Ovary (tissue), 9 donors: ENCODE data around the gene TCFL5. TPM values are rescaled to one million over a fixed set of nuclear protein-coding genes. Genes with fewer than 3 reads are reported as not detected.

Experiments used
- DNase-seq, 5 donors: peaks; one replicate each; pipeline ENCODE4 v3.0.0-alpha.2; 2019 to 2020
- H3K27ac ChIP-seq, 2 donors: fragments of 200-600 bp; one replicate each; pipeline versions ENCODE4 v1.5.1 to v1.8.0; 2019 to 2022
- H3K27me3 ChIP-seq: fragments of 200-600 bp; one replicate; pipeline ENCODE4 v1.8.0; 2022
- H3K36me3 ChIP-seq: fragments of 200-600 bp; sonication (generic); one replicate; pipeline ENCODE4 v1.5.1; 2019
- H3K4me1 ChIP-seq: one replicate; pipeline ENCODE4 v1.8.1; 2013; ENCODE audit warnings: mild to moderate bottlenecking, moderate library complexity; ENCODE audit not compliant: insufficient read depth
- H3K4me3 ChIP-seq: fragments of 200-600 bp; sonication (generic); one replicate; pipeline ENCODE4 v1.5.1; 2017
- H3K9me3 ChIP-seq, 2 donors: fragments of 200-600 bp in 1 of 2; sonication (generic) in 1 of 2; one replicate each; pipeline versions ENCODE4 v1.5.1 to v1.8.1; 2013 to 2019; ENCODE audit warnings: mild to moderate bottlenecking in 1 of 2, moderate library complexity in 1 of 2
- EP300 ChIP-seq: sonication (generic); formaldehyde crosslinking; IDR thresholded peaks from one replicate; pipeline ENCODE4 v1.6.1; 2017; ENCODE audit warnings: antibody characterized with exemption
- POLR2A ChIP-seq: fragments of 450-650 bp; IDR thresholded peaks from one replicate; pipeline ENCODE4 v1.6.1; 2017; ENCODE audit warnings: antibody characterized with exemption, mild to moderate bottlenecking, moderate library complexity
- WGBS, 3 donors: extraction: QIAGEN DNeasy Blood & Tissue Kit in 1 of 3; methylation state at CpG; one replicate each; pipeline versions ENCODE4 v1.1.5 to v1.1.7; 2013 to 2017; 5-methylcytosine and 5-hydroxymethylcytosine counted together
- intact Hi-C, 4 donors: fragments of 100-400 bp; cut with DNase I; formaldehyde crosslinking; loops; one replicate each; pipeline versions ENCODE4 v1.11.0 to v1.15.1; 2022 to 2023
- polyA plus RNA-seq, 2 donors: library from polyadenylated mRNA; stranded (reverse); fragments of 200-250 nt in 1 of 2; fragments of 350-450 nt in 1 of 2; fragmentation: Illumina TruSeq in 1 of 2; extraction: RNeasy Lipid Tissue Mini Kit (QIAGEN cat#74804) in 1 of 2; gene quantifications; one replicate each; pipeline ENCODE4 v1.2.3, GENCODE V29; 2013 to 2014
- total RNA-seq, 7 donors: library from RNA; depleted of rRNA in 2 of 7; stranded (reverse); fragments of >200 nt in 2 of 7; fragmentation: NEBNext Ultra II Directional in 3 of 7; extraction: Animal tissue kit (Norgen Biotek cat#: 25700) in 3 of 7; gene quantifications; one replicate each; pipeline versions ENCODE4 v1.1.0 to v1.2.4, GENCODE V29; 2016 to 2023
- TF ChIP-seq, protein P1 (sequence below), 3 donors: fragments of 450-650 bp in 2 of 3; fragments of 200-600 bp in 1 of 3; IDR thresholded peaks; one replicate each; pipeline versions ENCODE4 v1.5.1 to v1.8.0; 2016 to 2022; ENCODE audit warnings: antibody characterized with exemption in 3 of 3, mild to moderate bottlenecking in 1 of 3
- donor health status: DM: no; HTN: no; CAD: no; lungs with moderate emphysema.
- donor health status: DM: no; HTN: no; CAD: no.
- donor health status: Bipolar disorder and iron deficiency.
- donor health status: DM: yes; HTN: yes; CAD: no.
- donor health status: DM: no; HTN: no; CAD: no.
- donor health status: DM: yes; HTN: yes; CAD: no.

The TCFL5 gene
- total and polyA plus RNA-seq, 9 donors, result 8.1 to 17.9 (median 12.3) TPM

GRCh38 chr20:62804021-62804626 lies 57.5 kb downstream of the TCFL5 start:
- DNase-seq, result peak in 2 of 5 donors; percentile 55 to 64
- H3K9me3 ChIP-seq, result no peaks in the 10 kb centered on the region
- TF ChIP-seq, protein P1, sequence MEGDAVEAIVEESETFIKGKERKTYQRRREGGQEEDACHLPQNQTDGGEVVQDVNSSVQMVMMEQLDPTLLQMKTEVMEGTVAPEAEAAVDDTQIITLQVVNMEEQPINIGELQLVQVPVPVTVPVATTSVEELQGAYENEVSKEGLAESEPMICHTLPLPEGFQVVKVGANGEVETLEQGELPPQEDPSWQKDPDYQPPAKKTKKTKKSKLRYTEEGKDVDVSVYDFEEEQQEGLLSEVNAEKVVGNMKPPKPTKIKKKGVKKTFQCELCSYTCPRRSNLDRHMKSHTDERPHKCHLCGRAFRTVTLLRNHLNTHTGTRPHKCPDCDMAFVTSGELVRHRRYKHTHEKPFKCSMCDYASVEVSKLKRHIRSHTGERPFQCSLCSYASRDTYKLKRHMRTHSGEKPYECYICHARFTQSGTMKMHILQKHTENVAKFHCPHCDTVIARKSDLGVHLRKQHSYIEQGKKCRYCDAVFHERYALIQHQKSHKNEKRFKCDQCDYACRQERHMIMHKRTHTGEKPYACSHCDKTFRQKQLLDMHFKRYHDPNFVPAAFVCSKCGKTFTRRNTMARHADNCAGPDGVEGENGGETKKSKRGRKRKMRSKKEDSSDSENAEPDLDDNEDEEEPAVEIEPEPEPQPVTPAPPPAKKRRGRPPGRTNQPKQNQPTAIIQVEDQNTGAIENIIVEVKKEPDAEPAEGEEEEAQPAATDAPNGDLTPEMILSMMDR (IDR thresholded peaks at IDR 0.05), result peak in 2 of 3 donors; percentile 13 to 17
- no peak for TF ChIP-seq POLR2A
- H3K36me3 ChIP-seq, result no peaks in the 10 kb centered on the region
- H3K4me3 ChIP-seq, result peak overlapping the region; percentile 79
- H3K27me3 ChIP-seq, result no peaks in the 10 kb centered on the region
- H3K27ac ChIP-seq, result peak overlapping the region; percentile 73 to 85
- H3K4me1 ChIP-seq, result peaks cover 10% of the 10 kb centered on the region
- intact Hi-C loops, result loop anchor here in 1 of 4 donors (5.0 kb wide), 1 partner anchor 397 kb away; the partner anchor contains the start of gene CABLES2
- WGBS, 3 donors, result 21 to 28% (median 22%) methylated on average over 19 to 25 of the region's 25 CpGs

DNA sequence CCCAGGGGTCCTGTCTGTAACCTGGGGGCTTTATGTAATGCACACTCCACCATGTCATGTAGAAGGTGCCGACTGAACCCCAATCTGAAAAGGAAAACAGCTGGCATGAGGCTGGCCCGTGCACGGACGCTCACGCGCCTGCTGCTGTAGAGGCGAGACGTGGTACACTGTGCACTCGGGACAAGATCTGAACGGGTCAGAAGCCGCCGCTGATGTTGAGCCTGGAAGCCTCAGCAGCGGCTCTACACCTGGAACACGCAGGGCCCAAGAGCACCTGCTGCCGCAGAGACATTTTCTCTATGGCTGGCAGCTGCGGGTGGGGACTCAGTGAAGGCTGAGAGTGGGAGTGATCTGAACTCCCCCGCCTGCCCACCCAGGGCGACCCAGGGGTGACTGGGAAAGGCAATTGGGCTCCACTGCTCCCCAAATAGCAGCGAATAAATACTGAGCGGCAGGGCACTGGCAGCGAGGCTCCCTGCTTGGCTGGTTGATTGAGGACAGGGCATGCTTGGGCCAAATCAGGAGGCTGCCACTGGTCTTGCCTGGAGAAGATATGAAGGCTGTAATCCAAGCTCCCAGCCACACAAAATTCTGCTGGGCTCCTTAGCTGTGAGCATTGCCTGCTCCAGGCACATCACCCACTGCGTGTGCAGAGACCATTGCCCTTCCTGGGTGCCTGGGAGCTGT lies 59.5 kb downstream of the TCFL5 start:
- H3K36me3 ChIP-seq, result no peaks in the 10 kb centered on the region
- no peak for DNase-seq
- 59 to 70% (median 69%) methylated on average over 22 of the region's 22 CpGs for WGBS, 3 donors
- H3K27me3 ChIP-seq, result no peaks in the 10 kb centered on the region
- no peaks in the 10 kb centered on the region for H3K9me3 ChIP-seq
- H3K4me3 ChIP-seq, result no peak overlapping the region
- no peak overlapping the region for H3K27ac ChIP-seq
- intact Hi-C loops, result loop anchor here in 1 of 4 donors (5.0 kb wide), 1 partner anchor 395 kb away; the partner anchor contains the start of gene CABLES2
- peaks cover 11% of the 10 kb centered on the region for H3K4me1 ChIP-seq
- TF ChIP-seq, protein P1 (IDR thresholded peaks at IDR 0.05), result no peak
- TF ChIP-seq EP300, result no peak
- no peak for TF ChIP-seq POLR2A

DNA sequence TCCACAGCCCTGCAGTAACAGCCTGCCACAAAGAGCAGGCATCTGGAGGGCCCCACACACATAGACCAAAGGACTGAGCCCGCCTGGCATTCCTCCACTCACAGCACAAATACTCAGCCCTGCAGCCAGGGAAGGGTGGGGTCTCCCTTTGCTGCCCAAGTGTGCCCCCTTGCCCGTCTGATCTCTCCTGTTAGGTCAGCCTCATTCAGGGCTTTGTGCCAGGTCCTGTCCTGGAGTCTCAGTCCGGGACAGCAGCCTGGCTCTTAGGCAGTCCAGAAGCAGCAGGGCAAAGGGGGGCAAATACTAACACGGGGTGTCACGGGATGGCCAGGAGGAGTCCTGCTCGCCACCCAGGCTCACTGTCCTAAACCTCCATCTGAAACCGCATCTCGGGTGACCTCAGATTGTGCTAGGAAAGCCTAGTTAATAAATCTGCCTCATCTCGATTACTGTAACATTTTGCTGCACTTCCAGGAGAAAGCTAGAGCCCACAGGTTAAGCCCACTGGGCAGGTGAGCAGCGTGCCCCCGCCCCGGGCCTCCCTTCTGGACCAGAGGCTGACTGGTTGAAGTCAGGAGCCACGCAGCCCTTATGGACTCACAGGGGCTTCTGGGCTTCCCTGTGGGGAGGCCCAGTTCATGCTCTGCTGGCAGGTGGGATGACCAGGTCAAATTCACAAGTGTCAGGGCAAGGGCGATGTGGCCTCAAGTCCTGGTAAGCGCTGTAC lies 60.2 kb downstream of the TCFL5 start:
- no peaks in the 10 kb centered on the region for H3K9me3 ChIP-seq
- H3K27me3 ChIP-seq, result no peaks in the 10 kb centered on the region
- DNase-seq, result no peak
- 82 to 88% (median 86%) methylated on average over 15 of the region's 15 CpGs for WGBS, 3 donors
- H3K36me3 ChIP-seq, result no peaks in the 10 kb centered on the region
- peaks cover 10% of the 10 kb centered on the region for H3K4me1 ChIP-seq
- intact Hi-C loops, result loop anchor here in 1 of 4 donors (5.0 kb wide), 1 partner anchor 394 kb away; the partner anchor contains the start of gene CABLES2
- TF ChIP-seq POLR2A, result no peak
- TF ChIP-seq, protein P1 (IDR thresholded peaks at IDR 0.05), result no peak
- no peak for TF ChIP-seq EP300
- no peak overlapping the region for H3K27ac ChIP-seq
- H3K4me3 ChIP-seq, result no peak overlapping the region
